Uterus (tissue), 2 donors: ENCODE results near the gene LETM1.

Experiments used
- CTCF ChIP-seq, 4 experiments: fragments of 200-600 bp in 2 of 4; fragments of 450-650 bp in 2 of 4; sonication (generic) in 2 of 4; IDR thresholded peaks; one replicate each; pipeline ENCODE4 v1.5.1; 2016 to 2019; ENCODE audit warnings: antibody characterized with exemption in 4 of 4, mild to moderate bottlenecking in 2 of 4, moderate library complexity in 1 of 4
- POLR2A ChIP-seq, 2 donors: fragments of 450-650 bp; IDR thresholded peaks; one replicate each; pipeline ENCODE4 v1.6.1; 2016; ENCODE audit warnings: antibody characterized with exemption in 2 of 2, mild to moderate bottlenecking in 1 of 2, moderate library complexity in 1 of 2

- TF ChIP-seq POLR2A (IDR thresholded peaks at IDR 0.05) (no peak), CTCF (IDR thresholded peaks at IDR 0.05) (no peak)
Observed at GRCh38 chr4:1885414-1885813, 29.5 kb upstream of the LETM1 start.
